Activated CD4-positive, alpha-beta T cell treated with anti-CD3 and anti-CD28 coated beads for 24 hours (primary cell): ENCODE data around the gene ABCC11.
A peak's percentile ranks its signal among the peaks of the same experiment; 100 is the strongest.

Experiments used
- DNase-seq, 2 donors: peaks; one replicate each; pipeline ENCODE4 v3.0.0-alpha.2; 2020; ENCODE audit warnings: low read depth in 2 of 2

Gene ABCC11

DNA sequence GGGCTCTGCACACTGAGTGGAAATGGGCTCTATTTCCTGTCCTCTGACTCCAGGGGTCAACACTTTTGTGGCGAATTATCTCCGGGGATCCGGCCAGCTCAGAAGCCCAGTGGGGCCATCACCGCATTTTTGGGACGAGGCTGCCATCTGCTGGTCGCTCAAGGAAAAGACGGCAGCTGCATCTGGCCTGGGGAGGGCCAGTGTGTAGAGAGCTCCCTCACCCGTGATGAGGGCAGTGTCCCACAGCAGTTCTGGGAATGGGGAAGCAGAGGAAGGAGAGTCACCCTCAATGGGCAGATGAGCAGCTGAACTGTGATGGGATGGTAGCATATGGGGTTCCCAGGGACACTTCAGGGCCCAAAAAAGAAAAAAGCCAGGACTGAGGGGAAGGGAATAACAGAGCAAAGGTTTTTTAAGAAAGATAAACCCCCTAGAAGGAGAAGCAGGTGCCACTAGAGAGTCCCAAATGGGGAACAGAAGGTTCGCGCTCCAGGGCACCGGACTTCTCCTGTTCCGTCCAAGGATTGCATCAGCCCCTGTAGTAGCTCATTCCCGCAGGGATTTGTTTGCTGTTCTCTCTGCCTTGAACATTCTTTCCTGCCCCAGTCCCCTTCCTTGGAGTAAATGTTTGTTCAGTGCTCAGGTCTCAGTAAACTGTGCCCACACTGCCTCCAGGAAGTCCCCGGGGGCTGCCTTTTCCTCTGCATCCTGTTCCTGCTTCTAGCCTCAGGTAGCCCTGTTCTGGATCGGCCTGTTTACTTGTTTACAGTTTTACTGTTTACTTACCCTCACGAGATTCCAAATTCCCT lies 82.2 kb downstream of the ABCC11 start:
- DNase-seq: peak; percentile 56 to 62

DNA sequence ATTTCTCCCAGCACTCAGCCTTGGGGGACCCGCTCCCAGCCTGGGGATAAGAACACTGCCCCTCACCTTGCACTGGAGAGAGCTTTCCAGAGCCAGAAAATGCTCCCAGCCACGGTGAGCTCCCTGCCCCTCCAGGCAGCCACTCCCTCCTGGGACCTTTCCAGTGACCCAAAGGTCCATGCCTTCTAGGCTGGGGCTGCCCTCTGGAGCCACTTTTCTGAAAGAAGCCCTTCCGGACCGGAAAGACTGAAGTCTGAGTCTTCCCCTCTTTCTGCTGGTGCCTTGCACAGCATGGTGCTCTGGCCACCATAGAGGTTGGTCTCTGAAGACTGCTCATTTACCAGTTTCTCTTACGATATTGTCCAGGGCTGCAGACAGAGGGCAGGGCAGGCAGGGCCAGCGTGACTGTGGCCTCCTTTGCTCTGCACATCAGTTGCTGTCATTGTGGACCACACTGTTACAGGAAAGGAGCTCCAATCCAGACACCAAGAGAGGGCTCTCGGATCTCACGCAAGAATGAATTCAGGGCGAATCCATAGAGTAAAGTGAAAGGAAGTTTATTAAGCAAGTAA lies 84.4 kb downstream of the ABCC11 start:
- DNase-seq: no peak

DNA sequence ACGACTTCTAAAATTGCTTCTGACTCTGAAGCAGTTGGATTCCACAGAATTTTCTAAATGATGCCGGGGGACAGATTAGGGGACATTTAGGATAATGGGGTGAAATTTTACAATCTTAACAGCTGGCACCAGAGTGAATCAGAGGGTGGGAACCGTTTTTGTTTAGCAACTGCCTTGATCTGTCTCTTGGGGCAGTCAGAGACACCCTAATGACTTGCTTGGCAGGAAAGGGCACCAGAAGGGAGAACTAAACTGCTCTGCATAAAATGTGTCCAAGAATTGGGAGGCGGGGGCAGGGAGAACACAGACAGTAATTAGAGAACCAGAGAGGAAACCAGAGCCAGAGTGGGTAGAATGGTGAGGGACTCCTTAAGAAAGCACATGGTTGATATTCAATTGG lies 85.4 kb downstream of the ABCC11 start:
- no peak for DNase-seq

DNA sequence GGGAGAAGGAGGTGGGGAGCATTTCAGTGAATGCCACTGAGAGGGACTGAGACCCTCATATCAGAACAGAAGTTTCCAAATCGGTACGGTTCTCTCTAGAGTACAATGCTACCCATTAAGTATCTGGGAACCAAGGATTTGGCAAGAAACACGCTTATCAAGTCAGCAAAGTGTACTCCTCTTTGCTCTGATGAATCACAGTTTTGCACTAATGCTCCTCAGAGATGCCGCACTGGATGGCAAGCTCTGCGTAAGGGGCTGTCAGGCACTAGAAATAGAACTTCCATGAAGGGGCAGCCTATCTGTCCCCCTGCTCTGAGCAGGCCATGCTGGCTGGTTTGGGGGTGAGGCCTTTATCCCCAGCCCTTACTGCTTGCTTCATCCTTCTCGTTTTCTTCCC lies 86.8 kb downstream of the ABCC11 start:
- DNase-seq: no peak

DNA sequence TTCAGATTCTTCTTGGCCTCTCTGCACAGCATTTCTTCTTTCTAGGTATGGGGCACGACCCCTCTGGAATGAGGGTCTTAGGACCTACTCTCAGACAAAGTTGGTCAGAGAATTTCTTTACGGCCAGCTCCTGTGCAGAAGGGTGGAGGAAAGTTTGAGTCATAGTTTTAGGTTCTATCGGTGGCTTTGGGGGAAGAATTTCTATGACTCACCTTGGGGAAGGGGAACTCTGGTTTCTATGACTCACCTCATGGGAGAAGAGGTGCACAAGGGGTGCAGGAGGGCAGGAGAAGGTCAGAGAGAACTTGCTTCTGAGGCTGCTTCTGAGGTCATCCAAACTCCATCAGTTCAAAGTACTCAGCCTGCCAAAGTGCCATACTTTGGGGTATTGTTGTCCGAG lies 89.0 kb downstream of the ABCC11 start:
- DNase-seq: peak; percentile 2 to 38

DNA sequence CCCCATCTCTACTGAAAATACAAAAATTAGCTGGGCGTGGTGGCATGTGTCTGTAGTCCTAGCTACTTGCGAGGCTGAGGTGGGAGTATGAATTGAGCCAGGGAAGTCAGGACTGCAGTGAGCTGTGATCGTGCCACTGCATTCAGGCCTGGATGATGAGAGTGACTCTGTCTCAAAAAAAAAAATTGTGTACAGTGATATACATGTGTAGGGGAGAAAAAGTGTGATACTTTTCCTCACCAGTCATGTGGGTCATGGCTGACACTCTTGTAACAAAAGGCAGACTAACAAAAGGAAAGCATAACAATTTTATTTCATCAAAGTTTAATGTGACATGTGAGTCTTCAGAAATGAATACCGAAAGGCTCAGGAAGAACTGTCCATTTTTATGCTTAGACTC lies 89.5 kb downstream of the ABCC11 start:
- no peak for DNase-seq

DNA sequence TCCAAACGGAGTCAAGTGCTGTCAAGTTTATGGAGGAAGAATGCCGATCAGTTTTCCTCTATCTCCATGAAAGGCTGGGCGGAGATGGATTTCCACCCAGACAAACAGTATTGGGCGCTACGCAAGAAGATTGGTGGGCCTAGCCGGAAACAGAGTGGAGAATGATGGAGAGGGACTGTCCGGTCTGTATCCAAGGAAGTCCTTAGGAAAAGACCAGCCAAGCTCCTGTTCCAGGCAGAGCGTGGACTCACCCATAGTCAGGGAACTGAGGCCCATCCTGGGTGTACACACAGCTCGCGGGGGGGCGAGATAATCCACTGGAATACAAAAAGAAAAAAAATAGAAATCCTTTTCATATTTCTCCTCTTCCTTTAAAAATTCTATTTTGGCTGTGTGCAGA lies 90.0 kb downstream of the ABCC11 start:
- no peak for DNase-seq

DNA sequence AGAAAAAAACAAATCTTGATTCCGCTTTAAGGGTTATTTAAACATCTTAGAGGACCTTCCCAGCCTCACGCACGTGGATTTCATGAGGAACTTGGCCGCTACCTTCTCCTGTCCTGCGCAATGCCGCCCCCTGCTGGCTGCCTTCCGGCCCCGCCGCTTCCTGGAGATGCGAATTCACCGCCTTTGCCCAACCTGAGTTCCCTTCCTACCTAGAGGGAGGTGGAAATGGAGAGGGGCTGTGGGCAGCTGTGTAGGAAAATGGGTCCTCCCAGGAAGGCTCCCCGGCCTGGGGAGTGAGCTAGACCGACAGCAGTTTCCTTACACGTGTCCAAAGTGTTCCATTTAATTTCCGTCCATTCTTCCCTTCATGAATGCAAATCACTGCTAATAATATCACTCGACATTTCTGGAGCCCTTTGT lies 90.5 kb downstream of the ABCC11 start:
- DNase-seq: peak; percentile 88 to 89

DNA sequence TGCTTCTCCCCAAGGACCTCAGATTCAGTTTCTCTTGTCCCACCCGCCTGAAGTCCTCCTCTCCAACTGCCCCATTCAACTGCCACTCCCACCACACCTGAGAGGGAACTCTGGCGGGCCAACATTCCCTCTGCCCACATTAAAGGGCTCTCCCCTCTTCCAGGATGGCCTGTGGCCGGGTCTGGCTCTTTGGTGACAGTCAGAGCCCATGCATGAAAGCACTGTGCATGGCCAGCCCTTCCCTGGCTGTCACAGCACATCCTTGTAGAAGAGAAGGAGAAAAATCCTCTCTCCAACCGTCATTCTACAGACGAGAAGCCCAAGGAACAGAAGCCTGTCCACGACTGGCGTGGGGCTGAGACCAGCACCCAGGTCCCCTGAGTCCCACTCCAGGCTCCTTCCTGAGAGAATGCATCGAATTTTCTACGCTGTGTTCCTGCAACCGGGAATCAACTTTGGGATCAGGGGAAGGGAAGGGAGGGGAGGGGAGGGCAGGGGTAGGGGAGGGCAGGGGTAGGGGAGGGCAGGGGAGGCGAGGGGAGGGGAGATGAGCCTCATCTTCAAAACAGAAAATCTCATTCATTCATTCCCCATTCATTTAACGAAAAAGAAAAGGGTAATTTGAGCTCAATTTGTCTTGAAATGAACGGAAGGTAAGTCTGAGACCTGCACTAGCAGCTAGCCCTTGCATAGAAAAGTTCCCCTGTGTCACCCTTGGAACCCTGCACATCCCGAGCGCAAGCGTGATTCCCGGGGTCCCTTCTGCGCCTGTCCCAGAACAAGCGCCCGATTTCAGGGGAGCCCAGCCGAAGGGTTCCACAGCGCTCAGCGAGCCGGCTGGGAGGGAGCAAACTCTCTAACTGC lies 91.2 kb downstream of the ABCC11 start, which contains the start of gene ABCC12:
Gene ABCC12 (minus strand): TSS at position 68 of the 864 bp plus-strand sequence. CDS start 9,569 bp downstream, outside the sequence.
- no peak for DNase-seq

DNA sequence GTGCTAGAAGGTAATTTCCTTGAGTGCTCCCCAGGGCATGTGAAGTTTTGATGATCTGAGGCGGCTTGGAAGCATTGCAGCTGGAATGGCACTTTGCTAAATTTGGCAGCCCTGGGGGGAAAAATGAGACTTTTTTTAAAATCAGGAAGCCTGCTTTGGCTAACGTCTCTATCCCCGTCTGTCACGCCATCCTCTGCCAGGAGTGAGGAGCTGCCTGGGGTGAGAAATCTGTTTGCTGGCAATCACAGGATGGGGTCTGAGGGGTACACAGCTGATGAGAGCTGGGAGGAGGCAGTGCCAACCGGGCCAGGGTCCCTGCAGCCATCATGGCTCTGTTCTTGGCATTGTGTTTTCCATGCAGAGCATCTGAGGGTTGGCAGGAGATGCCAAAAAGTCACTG lies 93.6 kb downstream of the ABCC11 start:
- DNase-seq: no peak

DNA sequence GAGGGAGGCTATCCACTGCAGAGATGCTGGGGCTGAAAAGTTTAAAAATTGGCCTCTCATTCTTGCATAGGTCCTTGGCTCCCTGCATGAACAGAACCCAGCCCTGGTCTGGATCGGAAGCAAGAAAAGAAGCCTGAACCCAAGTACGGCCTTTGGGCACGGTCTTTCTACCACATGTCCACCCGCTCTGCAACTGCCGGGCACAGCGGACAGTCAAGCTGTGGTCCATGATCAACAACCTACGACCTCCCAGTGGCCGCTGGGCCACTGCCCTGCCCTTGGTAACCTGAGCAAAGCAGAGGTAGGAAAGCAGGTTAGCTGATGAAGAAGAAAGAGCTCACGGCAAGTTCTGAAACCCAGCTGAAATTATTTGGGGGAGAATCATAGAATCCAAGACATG lies 95.1 kb downstream of the ABCC11 start:
- no peak for DNase-seq

DNA sequence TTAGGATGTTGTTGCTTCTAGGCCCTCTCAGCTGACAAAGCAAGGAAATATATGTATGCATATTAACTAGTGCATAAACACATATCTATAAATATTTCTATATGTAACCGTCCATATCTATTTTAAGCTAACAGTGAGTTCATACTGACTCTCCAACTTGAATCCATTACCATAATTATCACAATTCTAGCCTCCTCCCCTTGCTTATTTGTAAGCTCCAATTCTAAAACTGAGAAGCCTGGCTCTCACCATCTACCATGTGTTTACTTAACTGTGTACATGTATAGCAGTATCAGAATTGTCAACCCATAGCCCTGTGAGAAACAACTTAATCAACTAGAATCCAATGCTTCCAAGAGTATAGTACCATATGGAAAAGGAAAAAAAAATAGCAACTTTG lies 96.6 kb downstream of the ABCC11 start:
- DNase-seq: no peak

DNA sequence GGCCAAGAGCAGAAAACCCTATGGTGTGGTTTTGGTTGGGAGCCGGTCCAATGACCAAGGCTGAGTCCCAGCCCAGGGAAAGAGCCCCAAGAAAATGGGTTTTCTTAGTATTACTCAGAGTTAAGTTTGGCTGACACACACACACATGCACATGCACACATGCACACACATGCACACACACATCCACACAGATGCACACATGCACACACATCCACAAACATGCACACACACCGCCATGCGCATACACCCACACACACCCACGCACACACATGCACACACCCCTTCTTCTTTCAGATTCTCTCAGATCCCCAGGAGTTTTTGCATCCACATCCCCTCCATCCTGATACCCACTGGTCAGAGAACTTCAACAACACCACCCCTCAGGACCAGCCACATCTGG lies 100.6 kb downstream of the ABCC11 start:
- no peak for DNase-seq

DNA sequence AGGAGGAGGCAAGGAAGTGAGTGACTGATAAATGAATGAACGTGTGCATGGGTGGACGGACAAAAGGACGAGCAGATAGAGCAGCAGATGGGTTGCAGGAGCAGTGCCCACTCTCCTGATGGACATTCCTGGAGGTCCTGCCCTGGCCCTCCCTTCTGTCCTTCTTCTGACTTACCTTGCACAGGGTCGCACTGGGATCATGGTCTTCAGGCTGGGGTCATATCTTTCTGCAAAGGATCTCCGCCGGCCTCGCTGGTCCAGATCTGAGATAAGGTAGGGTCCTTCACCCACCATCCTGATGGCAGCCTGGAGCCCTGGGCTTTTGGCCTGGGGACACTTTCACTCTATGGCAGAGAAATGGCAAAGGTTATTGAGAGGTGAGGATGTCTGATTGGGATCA lies 101.2 kb downstream of the ABCC11 start:
- no peak for DNase-seq

DNA sequence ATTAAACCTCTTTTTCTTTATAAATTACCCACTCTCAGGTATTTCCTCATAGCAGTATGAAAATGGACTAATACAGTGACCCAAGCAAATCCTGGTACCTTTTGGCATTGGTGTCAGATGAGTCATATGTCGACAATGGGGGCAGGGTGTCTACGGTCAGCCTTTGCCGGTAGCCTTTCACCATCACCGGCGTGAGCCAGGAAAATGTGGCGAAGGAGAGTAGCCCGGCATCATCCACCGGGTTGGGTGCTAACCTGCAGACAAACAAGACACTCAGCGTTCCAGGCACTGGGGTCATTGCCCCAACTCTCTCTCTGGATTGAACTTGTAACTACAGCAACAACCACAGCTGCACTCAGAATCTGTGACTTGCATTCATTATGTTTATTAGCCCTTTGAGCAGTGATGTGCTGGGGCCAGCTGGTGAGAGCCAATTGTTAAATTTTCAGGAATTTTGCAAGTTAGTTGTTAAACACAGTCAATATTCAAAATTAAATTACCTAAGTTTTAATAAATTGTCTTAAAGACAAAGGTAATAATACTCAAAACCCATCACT lies 103.4 kb downstream of the ABCC11 start:
- DNase-seq: no peak

DNA sequence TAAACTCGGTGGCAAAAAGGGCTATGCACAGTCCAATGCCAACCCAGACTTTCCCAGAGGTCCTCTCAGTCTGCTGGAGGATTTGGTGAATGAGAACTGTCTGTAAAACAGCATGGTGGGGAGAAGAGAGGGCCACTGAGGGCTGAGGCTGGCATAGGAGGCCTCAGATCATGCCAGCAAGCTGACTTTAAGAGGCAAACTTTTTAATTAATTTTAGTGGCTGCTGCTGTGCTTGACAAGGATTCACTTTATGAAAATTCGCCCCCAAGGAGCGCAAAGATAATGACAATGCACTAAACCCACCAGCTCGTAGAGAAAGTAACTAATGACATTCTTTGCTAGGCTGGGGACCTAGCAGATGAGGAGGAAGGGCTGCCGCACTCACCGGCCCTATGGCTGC lies 106.5 kb downstream of the ABCC11 start:
- no peak for DNase-seq

DNA sequence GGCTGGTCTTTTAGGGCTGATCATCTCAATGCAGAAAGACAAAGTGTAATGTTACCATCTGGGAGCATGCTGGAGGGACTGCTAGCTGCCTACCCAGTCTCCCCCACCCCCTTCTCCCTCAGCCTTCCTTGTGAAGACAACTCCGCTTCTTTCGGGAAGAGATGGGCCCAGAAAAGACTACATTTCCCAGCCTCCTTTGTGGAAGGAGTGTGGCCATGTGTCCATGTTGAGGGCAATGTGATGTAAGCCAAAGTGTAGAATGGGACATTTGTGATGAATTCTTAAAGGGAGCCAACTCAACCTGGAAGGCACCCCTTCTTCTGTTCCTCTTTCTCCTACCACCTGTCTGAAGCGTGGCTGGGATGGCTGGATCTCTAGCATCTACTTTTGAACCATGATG lies 107.8 kb downstream of the ABCC11 start:
- DNase-seq: no peak

DNA sequence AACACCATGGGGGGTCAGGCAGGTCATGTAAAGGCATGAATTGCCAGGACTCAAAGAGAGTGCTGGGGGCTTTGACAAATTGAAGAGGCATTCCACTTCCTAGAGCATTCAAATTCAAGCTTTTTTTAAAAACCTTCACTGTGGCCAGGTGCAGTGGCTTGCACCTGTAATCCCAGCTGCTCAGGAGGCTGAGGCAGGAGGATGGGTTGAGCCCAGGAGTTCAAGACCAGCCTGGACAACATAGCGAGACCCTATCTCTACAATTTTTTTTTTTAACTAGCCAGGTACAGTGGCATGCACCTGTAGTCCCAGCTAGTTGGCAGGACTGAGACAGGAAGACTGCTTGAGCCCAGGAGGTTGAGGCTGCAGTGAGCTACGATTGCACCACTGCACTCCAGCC lies 108.8 kb downstream of the ABCC11 start:
- DNase-seq: no peak

DNA sequence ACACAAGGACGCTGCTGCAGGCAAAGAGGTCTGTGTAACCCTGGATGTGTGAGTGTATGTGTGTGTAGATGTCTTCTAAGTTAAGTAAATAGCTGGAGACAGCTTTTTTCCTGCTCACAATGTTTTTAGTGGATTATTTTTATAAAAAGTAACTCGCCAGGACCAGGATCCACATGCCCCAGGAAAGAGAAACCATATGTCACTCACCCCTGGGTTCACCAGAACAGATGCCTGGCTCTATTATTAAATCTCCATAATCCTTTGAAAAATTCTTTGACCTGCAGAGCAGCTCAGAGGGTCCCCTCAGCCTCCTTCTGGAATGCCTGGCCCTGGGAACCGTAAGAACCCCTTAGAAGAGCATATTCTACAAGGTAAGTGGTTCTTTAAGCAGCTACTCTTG lies 109.5 kb downstream of the ABCC11 start:
- DNase-seq: no peak

DNA sequence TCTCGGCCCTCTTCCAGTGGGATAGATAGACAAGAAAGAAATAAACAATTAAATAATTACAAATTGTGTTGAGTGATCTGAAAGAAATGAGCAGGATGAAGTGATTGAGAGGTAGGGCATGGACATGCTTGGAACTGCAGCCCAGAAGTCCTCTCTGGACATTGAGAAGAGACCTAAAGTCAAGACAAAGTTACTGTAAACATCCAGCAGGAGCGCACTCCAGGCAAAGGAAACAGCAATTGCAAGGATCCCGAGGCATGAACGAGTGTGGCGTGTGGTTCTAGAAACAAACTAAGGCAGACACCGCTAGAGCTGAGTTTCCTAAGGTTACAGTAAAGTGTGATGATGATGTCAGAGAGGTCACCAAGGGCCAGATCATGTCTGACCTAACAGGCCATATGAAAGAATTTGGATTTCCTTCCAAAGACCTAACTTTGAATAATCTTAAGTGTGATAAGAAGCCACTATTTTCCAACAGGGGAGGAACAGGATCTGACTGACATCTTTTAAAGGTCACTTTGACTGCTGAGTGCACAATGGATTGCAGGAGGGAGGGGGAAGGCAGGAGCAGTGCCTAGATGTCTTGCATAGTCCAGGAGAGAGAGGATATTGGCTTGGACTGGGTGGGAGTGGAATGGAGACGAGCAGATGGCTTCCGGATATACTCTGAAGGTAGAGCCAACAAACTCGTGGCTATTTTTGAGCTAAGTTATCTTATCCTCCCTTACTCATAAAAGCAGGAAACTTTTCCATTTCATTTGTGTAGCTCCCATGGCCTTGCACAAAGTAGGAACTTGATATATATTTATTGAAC lies 110.6 kb downstream of the ABCC11 start:
- no peak for DNase-seq

DNA sequence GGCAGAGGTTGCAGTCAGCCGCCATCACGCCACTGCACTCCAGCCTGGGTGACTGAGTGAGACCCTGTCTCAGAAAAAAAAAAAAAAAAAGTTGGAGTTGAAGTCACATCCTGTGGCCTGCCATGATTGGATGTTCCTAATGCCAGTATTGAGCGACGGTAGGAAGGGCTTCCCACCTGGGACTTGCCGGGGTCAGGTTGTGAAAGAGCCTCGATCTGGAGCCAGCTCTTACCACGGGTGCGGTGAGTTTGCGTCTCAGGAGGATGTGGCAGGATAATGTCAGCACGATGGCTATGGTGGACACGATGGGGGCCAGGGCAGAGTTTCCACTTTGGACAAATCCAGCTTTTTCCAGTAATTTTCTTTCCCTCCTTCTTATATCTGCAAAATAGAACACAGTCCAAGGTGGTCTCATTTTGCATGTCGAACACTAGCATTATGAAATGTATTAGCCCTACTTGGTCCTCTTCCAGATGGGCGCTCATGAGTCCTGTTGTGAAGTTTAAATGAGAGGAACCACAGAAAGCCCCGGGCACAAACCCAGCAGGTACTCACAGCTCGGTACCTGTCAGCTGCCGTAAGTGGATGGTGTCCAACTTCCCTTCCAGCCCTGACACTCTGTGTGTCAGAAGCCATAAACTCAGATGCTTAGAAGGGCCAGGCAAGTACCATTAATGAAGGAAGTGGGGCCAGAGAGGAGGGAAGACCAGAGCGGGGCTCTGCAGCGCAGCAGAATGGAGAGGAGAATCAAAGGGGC lies 113.7 kb downstream of the ABCC11 start:
- no peak for DNase-seq
